Thyroid gland (tissue), 4 donors: ENCODE data around the gene PAM16. TPM values are rescaled to one million over a fixed set of nuclear protein-coding genes. Genes with fewer than 3 reads are reported as not detected.

ENCODE experiments used
- DNase-seq, 2 donors: peaks; one replicate each; pipeline ENCODE4 v3.0.0-alpha.2; 2019
- H3K27ac ChIP-seq, 3 donors: fragments of 200-600 bp; sonication (generic); 1 replicate in 2 of 3; 2 replicates in 1 of 3; pipeline ENCODE4 v1.5.1; 2016 to 2019; ENCODE audit warnings: mild to moderate bottlenecking in 1 of 3, moderate library complexity in 1 of 3
- H3K27me3 ChIP-seq: fragments of 200-600 bp; sonication (generic); one replicate; pipeline ENCODE4 v1.5.1; 2019
- H3K36me3 ChIP-seq, 2 donors: fragments of 200-600 bp; sonication (generic); one replicate each; pipeline ENCODE4 v1.5.1; 2016 to 2019
- H3K4me1 ChIP-seq, 2 donors: fragments of 200-600 bp; sonication (generic); one replicate each; pipeline ENCODE4 v1.5.1; 2017 to 2019
- H3K4me3 ChIP-seq, 3 donors: fragments of 200-600 bp; sonication (generic); replicated peaks in 1 of 3; 1 replicate in 2 of 3; 2 replicates in 1 of 3; pipeline ENCODE4 v1.5.1; 2016; ENCODE audit warnings: mild to moderate bottlenecking in 1 of 3
- H3K9me3 ChIP-seq: fragments of 200-600 bp; sonication (generic); one replicate; pipeline ENCODE4 v1.5.1; 2017
- POLR2A ChIP-seq, 2 donors: fragments of 450-650 bp; IDR thresholded peaks; one replicate each; pipeline ENCODE4 v1.6.1; 2017; ENCODE audit warnings: antibody characterized with exemption in 2 of 2, mild to moderate bottlenecking in 2 of 2, moderate library complexity in 1 of 2
- WGBS, 2 donors: methylation state at CpG; one replicate each; pipeline ENCODE4 v1.1.5; 2017; 5-methylcytosine and 5-hydroxymethylcytosine counted together
- intact Hi-C: fragments of 100-400 bp; cut with DNase I; formaldehyde crosslinking; loops from one replicate; pipeline ENCODE4 v1.15.1; 2023
- total RNA-seq, 4 donors: library from RNA; depleted of rRNA; stranded (reverse); fragments of >200 nt; gene quantifications; one replicate each; pipeline ENCODE4 v1.2.3, GENCODE V29; 2016
- TF ChIP-seq, protein P1 (sequence below), 6 experiments: fragments of 200-600 bp in 3 of 6; fragments of 450-650 bp in 3 of 6; sonication (generic) in 3 of 6; IDR thresholded peaks; one replicate each; pipeline ENCODE4 v1.5.1; 2016 to 2019; ENCODE audit warnings: antibody characterized with exemption in 6 of 6, mild to moderate bottlenecking in 2 of 6, inconsistent platforms in 1 of 6, moderate library complexity in 1 of 6

PAM16 gene
- total RNA-seq, 4 donors from 2014 or later: 5.6 to 60.2 (median 27.3) TPM

DNA sequence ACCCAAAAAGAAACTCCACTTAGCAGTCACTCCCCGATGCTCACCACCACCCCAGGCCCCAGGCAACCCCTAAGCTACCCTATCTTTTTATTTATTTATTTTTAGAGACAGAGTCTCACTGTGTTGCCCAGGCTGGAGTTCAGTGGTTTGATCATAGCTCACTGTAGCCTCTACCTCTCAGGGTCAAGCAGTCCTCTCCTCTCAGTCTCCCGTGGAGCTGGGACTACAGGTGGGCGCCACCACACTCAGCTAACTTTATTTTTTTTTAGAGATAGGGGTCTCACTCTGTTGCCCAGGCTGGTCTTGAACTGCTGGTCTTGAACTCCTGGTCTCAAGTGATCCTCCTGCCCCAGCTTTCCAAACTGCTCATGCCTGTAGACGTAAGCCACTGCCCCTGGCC, 49.9 kb downstream of the PAM16 start:
- no peak for DNase-seq
- no peak for TF ChIP-seq POLR2A (IDR thresholded peaks at IDR 0.05)
- TF ChIP-seq, protein P1, sequence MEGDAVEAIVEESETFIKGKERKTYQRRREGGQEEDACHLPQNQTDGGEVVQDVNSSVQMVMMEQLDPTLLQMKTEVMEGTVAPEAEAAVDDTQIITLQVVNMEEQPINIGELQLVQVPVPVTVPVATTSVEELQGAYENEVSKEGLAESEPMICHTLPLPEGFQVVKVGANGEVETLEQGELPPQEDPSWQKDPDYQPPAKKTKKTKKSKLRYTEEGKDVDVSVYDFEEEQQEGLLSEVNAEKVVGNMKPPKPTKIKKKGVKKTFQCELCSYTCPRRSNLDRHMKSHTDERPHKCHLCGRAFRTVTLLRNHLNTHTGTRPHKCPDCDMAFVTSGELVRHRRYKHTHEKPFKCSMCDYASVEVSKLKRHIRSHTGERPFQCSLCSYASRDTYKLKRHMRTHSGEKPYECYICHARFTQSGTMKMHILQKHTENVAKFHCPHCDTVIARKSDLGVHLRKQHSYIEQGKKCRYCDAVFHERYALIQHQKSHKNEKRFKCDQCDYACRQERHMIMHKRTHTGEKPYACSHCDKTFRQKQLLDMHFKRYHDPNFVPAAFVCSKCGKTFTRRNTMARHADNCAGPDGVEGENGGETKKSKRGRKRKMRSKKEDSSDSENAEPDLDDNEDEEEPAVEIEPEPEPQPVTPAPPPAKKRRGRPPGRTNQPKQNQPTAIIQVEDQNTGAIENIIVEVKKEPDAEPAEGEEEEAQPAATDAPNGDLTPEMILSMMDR (IDR thresholded peaks at IDR 0.05): no peak
- Histone ChIP-seq H3K27ac (no peak overlapping the region), H3K4me3 (no peak overlapping the region), H3K36me3 (no peaks in the 10 kb centered on the region), H3K9me3 (no peaks in the 10 kb centered on the region), H3K4me1 (peaks cover 9 to 18% of the 10 kb centered on the region in 2 donors), H3K27me3 (no peaks in the 10 kb centered on the region)
- 95 to 96% methylated on average over 4 of the region's 4 CpGs for WGBS, 2 donors
- intact Hi-C loops: no loop called here

DNA sequence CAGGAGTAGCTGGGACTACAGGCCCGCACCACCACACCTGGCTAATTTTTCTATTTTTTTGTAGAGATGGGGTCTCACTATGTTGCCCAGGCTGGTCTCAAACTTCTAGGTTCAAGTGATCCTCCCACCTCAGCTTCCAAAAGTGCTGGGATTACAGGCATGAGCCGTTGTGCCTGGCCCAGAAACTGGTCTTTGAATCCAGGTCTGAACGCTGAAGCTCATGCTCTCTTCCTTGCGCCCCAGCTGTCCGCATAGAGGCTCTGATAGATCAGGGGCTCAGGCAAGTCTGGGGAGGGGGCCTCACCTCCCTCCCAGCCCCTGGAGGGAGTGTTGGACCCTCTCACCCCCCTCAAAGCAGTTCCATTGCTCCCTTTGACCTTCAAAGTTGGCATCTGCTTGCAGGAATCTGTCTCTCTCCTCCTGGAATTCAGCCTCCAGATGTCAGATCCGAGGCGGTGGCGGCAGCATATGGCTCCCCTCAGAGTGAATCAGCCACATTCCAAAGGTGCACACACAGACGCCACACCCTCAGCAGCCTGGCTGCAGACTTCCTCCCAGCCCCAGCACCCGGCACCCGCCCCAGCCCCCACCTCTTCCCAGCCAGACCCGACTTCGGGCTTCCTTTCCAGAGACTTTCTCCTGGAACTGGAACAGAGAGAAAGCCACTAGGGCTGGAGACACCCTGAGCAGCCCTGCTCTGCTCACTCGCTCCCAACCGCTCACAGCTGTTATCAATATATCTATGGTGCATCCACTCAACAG, 52.2 kb downstream of the PAM16 start:
- Histone ChIP-seq H3K36me3 (no peaks in the 10 kb centered on the region), H3K27ac (peak overlapping the region; percentile 67 to 88 (median 70)), H3K4me1 (peaks cover 15 to 22% of the 10 kb centered on the region in 2 donors), H3K27me3 (no peaks in the 10 kb centered on the region), H3K4me3 (no peak overlapping the region), H3K9me3 (no peaks in the 10 kb centered on the region)
- TF ChIP-seq, protein P1 (IDR thresholded peaks at IDR 0.05): no peak
- peak in 1 of 2 donors; percentile 14 for TF ChIP-seq POLR2A (IDR thresholded peaks at IDR 0.05)
- intact Hi-C loops: no loop called here
- WGBS, 2 donors: 35 to 44% methylated on average over 15 of the region's 15 CpGs
- peak; percentile 78 to 85 for DNase-seq

DNA sequence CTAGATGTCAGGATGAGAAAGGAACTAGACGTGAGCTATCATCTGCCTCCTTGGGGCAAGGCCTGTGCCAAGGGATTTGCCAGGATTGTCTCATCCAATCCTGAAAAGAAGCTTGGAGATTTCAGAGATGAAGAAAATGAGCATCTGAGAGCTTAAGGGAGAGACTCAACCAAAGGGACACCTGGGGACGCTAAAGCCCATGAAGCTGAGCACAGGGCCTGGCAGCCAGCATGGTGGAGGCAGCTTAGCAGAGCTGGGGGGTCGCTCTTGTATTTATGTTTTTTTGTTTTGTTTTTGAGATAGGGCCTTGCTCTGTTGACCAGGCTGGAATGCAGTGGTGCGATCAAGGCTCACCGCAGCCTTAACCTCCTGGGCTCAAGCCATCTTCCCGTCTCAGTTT, 53.6 kb downstream of the PAM16 start:
- Histone ChIP-seq H3K36me3 (no peaks in the 10 kb centered on the region), H3K4me1 (peaks cover 22 to 31% of the 10 kb centered on the region in 2 donors), H3K4me3 (no peak overlapping the region), H3K27ac (no peak overlapping the region), H3K9me3 (no peaks in the 10 kb centered on the region), H3K27me3 (no peaks in the 10 kb centered on the region)
- intact Hi-C loops: no loop called here
- 95 to 96% methylated on average over 6 of the region's 6 CpGs for WGBS, 2 donors
- no peak for DNase-seq
- TF ChIP-seq POLR2A (IDR thresholded peaks at IDR 0.05): no peak
- TF ChIP-seq, protein P1 (IDR thresholded peaks at IDR 0.05): no peak

DNA sequence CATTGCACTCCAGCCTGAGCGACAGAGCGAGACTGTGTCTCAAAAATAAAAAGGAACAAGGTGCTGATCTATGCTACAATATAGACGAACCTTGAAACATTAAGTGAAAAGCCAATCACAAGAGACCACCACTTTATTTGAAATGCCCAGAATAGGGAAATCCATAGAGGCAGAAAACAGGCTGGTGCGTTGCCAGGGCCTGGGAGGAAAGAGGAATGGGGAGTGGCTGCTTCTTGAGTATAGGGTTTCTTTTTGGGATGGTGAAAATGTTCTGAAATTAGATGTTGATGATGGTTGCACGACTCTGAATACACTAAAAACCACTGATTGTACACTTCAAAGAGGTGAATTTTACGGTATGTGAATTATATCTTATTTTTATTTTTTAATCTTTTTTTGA, 55.5 kb downstream of the PAM16 start:
- 85 to 87% methylated on average over 6 of the region's 6 CpGs for WGBS, 2 donors
- H3K36me3 ChIP-seq: no peaks in the 10 kb centered on the region
- H3K27ac ChIP-seq: no peak overlapping the region
- H3K4me3 ChIP-seq: no peak overlapping the region
- no peak for DNase-seq
- intact Hi-C loops: no loop called here
- TF ChIP-seq POLR2A (IDR thresholded peaks at IDR 0.05): no peak
- TF ChIP-seq, protein P1 (IDR thresholded peaks at IDR 0.05): no peak
- no peaks in the 10 kb centered on the region for H3K27me3 ChIP-seq
- H3K9me3 ChIP-seq: no peaks in the 10 kb centered on the region
- H3K4me1 ChIP-seq: peaks cover 22 to 33% of the 10 kb centered on the region in 2 donors

DNA sequence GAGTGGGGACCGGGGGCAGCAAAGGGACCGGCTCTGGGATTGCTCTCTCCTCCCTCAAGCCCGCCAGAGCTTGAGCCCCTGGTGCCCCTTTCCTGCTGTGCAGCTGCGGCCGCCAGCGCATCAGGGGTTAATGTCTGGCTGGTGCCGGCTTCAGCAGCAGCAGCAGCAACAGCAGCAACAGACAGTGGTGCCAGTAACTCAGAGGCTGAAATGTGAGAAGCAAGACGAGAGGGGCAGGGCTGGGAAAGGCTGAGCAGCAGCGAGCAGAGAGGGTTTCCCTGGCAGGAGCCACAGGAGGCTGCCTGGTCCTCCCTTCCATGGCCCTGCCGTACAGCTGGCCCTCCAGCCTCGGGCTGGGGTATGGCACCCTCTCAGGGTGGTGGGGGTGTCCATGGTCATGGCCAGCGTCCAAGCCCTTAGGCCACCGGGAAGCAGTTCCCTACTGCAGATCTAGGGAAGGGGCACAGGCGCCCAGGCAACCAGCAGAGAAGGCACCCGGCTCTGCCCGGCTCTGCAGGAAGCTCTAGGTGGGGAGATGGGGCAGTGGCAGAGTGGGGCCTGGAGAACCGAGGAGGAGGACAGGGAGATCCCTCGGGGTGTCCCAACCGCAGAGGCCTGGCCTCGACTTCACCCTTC, 57.2 kb downstream of the PAM16 start:
- TF ChIP-seq POLR2A (IDR thresholded peaks at IDR 0.05): peak in 1 of 2 donors; percentile 30
- TF ChIP-seq, protein P1 (IDR thresholded peaks at IDR 0.05): no peak
- Histone ChIP-seq H3K27ac (peak overlapping the region in 2 of 3 donors; percentile 51 to 61), H3K36me3 (no peaks in the 10 kb centered on the region), H3K4me3 (no peak overlapping the region), H3K27me3 (no peaks in the 10 kb centered on the region), H3K9me3 (no peaks in the 10 kb centered on the region), H3K4me1 (peaks cover 16 to 32% of the 10 kb centered on the region in 2 donors)
- peak; percentile 76 to 79 for DNase-seq
- 18 to 19% methylated on average over 14 to 18 of the region's 20 CpGs for whole genome bisulfite sequencing, 2 donors
- intact Hi-C loops: loop anchor here (5.0 kb wide), 1 partner anchor 108 kb away; no protein-coding TSS in a partner anchor
